HCT116 (cell line): ENCODE data around the gene IRAK4. TPM values are rescaled to one million over a fixed set of nuclear protein-coding genes. Genes with fewer than 3 reads are reported as not detected.

Source experiments
- ATAC-seq: fragments of 200-7000 bp; cut with Tn5 transposase; 2 replicates; pipeline ENCODE4 v1.9.1; 2020; ENCODE audit warnings: mild to moderate bottlenecking, moderate library complexity
- BruUV-seq: library from RNA; stranded (reverse); fragments of 400-500 nt; replicated peaks from 2 replicates; lab custom pipeline; 2021; lab: Mats Ljungman, UMichigan
- CTCF ChIA-PET: fragments of 300-600 bp; sonication (Branson Sonifier 250); formaldehyde crosslinking; loops from one replicate; lab custom pipeline; 2021; ENCODE audit warnings: antibody characterized with exemption; lab: Charles Lee
- POLR2A ChIA-PET: fragments of 300-600, 350-600 bp; sonication (Branson Sonifier 250); formaldehyde crosslinking; loops from one replicate; lab custom pipeline; 2021; ENCODE audit warnings: antibody characterized with exemption; lab: Charles Lee
- RAD21 ChIA-PET, 2 experiments: fragments of 300-600 bp; sonication (Branson Sonifier 250); formaldehyde crosslinking; loops; one replicate each; lab custom pipeline; 2023; ENCODE audit warnings: low total read pairs in 2 of 2; ENCODE audit not compliant: uncharacterized antibody in 2 of 2, unreplicated experiment in 2 of 2, low non-redundant PET in 1 of 2; lab: Charles Lee
- DNase-seq: peaks from one replicate; pipeline ENCODE4 v3.0.0-alpha.2; 2010; ENCODE audit warnings: low read depth, low spot score
- H2AFZ ChIP-seq: fragments of 200-600 bp; shearing (Covaris generic), sonication (generic); 2 replicates; pipeline ENCODE4 v1.6.1; 2017; ENCODE audit warnings: low read depth, mixed run types, mixed read lengths, antibody characterized with exemption, low read length; ENCODE audit not compliant: poor library complexity, severe bottlenecking
- H3K27ac ChIP-seq: 2 replicates; pipeline ENCODE4 v1.5.1; 2012; ENCODE audit warnings: low read depth, low read length
- H3K27me3 ChIP-seq: fragments of 200-600 bp; sonication (generic); 2 replicates; pipeline ENCODE4 v1.6.1; 2016; ENCODE audit warnings: mixed run types, low read length, mixed read lengths; ENCODE audit not compliant: insufficient read depth
- H3K36me3 ChIP-seq, 2 experiments: fragments of 200-500 bp in 1 of 2; fragments of 200-600 bp in 1 of 2; sonication (Bioruptor generic) in 1 of 2; sonication (generic) in 1 of 2; 2 replicates each; pipeline versions ENCODE4 v1.5.1 to v1.6.1; 2014 to 2016; ENCODE audit warnings: low read length in 2 of 2, inconsistent platforms in 1 of 2, mixed read lengths in 1 of 2, mixed run types in 1 of 2; ENCODE audit not compliant: insufficient read depth in 2 of 2, control insufficient read depth in 1 of 2
- H3K4me1 ChIP-seq, 2 experiments: fragments of 200-600 bp in 1 of 2; sonication (generic) in 1 of 2; 2 replicates each; pipeline versions ENCODE4 v1.5.1 to v1.6.1; 2012 to 2017; ENCODE audit warnings: low read length in 2 of 2, inconsistent platforms in 1 of 2, mild to moderate bottlenecking in 1 of 2, mixed read lengths in 1 of 2, mixed run types in 1 of 2, moderate library complexity in 1 of 2; ENCODE audit not compliant: insufficient read depth in 2 of 2, control insufficient read depth in 1 of 2
- H3K4me2 ChIP-seq: fragments of 200-600 bp; sonication (generic); 2 replicates; pipeline ENCODE4 v1.6.1; 2017; ENCODE audit warnings: mixed run types, low read length, mixed read lengths
- H3K4me3 ChIP-seq, 2 experiments: fragments of 200-600 bp in 1 of 2; sonication (generic) in 1 of 2; replicated peaks in 1 of 2; 2 replicates each; pipeline ENCODE4 v1.5.1; 2011 to 2016; ENCODE audit warnings: low read length in 2 of 2, control low read depth in 1 of 2, low read depth in 1 of 2, mild to moderate bottlenecking in 1 of 2, mixed read lengths in 1 of 2, mixed run types in 1 of 2
- H3K79me2 ChIP-seq: fragments of 200-600 bp; sonication (generic); 2 replicates; pipeline ENCODE4 v1.6.1; 2017; ENCODE audit warnings: mild to moderate bottlenecking, mixed run types, low read length, moderate library complexity, mixed read lengths; ENCODE audit not compliant: insufficient read depth
- H3K9ac ChIP-seq: fragments of 200-600 bp; sonication (generic); 2 replicates; pipeline ENCODE4 v1.6.1; 2016; ENCODE audit warnings: low read length, mixed read lengths
- H3K9me2 ChIP-seq: fragments of 200-600 bp; sonication (generic), shearing (Covaris generic); 2 replicates; pipeline ENCODE4 v1.6.1; 2017; ENCODE audit warnings: mixed run types, mild to moderate bottlenecking, moderate library complexity; ENCODE audit not compliant: insufficient read depth
- H3K9me3 ChIP-seq, 2 experiments: fragments of 200-500 bp in 1 of 2; fragments of 200-600 bp in 1 of 2; sonication (Bioruptor generic) in 1 of 2; sonication (generic) in 1 of 2; 2 replicates each; pipeline ENCODE4 v1.6.1; 2014 to 2017; ENCODE audit warnings: low read length in 2 of 2, mixed read lengths in 2 of 2, inconsistent platforms in 1 of 2, low read depth in 1 of 2, mild to moderate bottlenecking in 1 of 2, mixed run types in 1 of 2, moderate library complexity in 1 of 2; ENCODE audit not compliant: control insufficient read depth in 1 of 2, insufficient read depth in 1 of 2
- H4K20me1 ChIP-seq: fragments of 200-600 bp; sonication (generic), shearing (Covaris generic); 2 replicates; pipeline ENCODE4 v1.6.1; 2017; ENCODE audit warnings: mixed run types, mild to moderate bottlenecking, moderate library complexity; ENCODE audit not compliant: insufficient read depth
- CBX3 ChIP-seq: IDR thresholded peaks from 2 replicates; pipeline ENCODE4 v1.6.1; 2012; ENCODE audit warnings: low read depth
- EGR1 ChIP-seq: IDR thresholded peaks from 2 replicates; pipeline ENCODE4 v1.6.1; 2012; ENCODE audit warnings: low read depth
- ELF1 ChIP-seq: IDR thresholded peaks from 2 replicates; pipeline ENCODE4 v1.6.1; 2012; ENCODE audit warnings: low read depth, borderline replicate concordance
- EZH2phosphoT487 ChIP-seq: fragments of 200-600 bp; IDR thresholded peaks from 2 replicates; pipeline ENCODE4 v1.6.1; 2018; ENCODE audit warnings: antibody characterized with exemption, borderline replicate concordance
- MAX ChIP-seq: IDR thresholded peaks from 2 replicates; pipeline ENCODE4 v1.6.1; 2012
- POLR2A ChIP-seq: IDR thresholded peaks from 2 replicates; pipeline ENCODE4 v1.7.0; 2011; ENCODE audit warnings: borderline replicate concordance; ENCODE audit not compliant: insufficient read depth, insufficient read length; ENCODE audit errors: extremely low read depth
- RAD21 ChIP-seq: IDR thresholded peaks from 2 replicates; pipeline ENCODE4 v1.6.1; 2012; ENCODE audit warnings: low read depth, mild to moderate bottlenecking
- SIN3A ChIP-seq: IDR thresholded peaks from 2 replicates; pipeline ENCODE4 v1.6.1; 2012; ENCODE audit warnings: low read depth
- SRF ChIP-seq: IDR thresholded peaks from 2 replicates; pipeline ENCODE4 v1.6.1; 2012; ENCODE audit warnings: low read depth
- TCF7L2 ChIP-seq: IDR thresholded peaks from 2 replicates; pipeline ENCODE4 v1.7.0; 2011; ENCODE audit warnings: borderline replicate concordance, inconsistent platforms; ENCODE audit not compliant: insufficient read depth, insufficient read length; ENCODE audit errors: extremely low read depth
- YY1 ChIP-seq: IDR thresholded peaks from 2 replicates; pipeline ENCODE4 v1.6.1; 2011; ENCODE audit warnings: low read length, low read depth, moderate library complexity, mild to moderate bottlenecking; ENCODE audit not compliant: insufficient replicate concordance; ENCODE audit errors: extremely low read depth
- ZNF274 ChIP-seq: fragments of 200-500 bp; sonication (Bioruptor generic); IDR thresholded peaks from 2 replicates; pipeline ENCODE4 v1.6.1; 2014; ENCODE audit warnings: mild to moderate bottlenecking, low read depth, low read length, inconsistent platforms
- intact Hi-C: fragments of 100-400 bp; cut with micrococcal nuclease; formaldehyde crosslinking; loops from 2 replicates; pipeline ENCODE4 v1.10.0; 2022
- total RNA-seq: library from RNA; stranded (reverse); gene quantifications from one replicate; pipeline ENCODE4 v1.2.1, GENCODE V29; 2021; ENCODE audit not compliant: unreplicated experiment

Gene IRAK4
- total RNA-seq, 1 experiment from 2014 or later: 6.9 TPM

- TF ChIP-seq YY1 (no peak), EZH2phosphoT487 (no peak), SRF (no peak), ELF1 (no peak), ZNF274 (no peak), RAD21 (no peak), CBX3 (no peak)
Measured at GRCh38 chr12:43754015-43754414, 4.7 kb upstream of the IRAK4 start (continued).

GRCh38 chr12:43758247-43758727 lies 464 bp upstream of the IRAK4 start:
- intact Hi-C loops: loop anchor here (5.0 kb wide), 1 partner anchor 124 kb away; no protein-coding TSS in a partner anchor
- no peaks in the 10 kb centered on the region for H4K20me1 ChIP-seq
- no peaks in the 10 kb centered on the region for H3K9me2 ChIP-seq
- POLR2A ChIA-PET: interaction anchor here (0.6 kb wide), 1 partner anchor 445 kb away, joined by 3 read pairs; no protein-coding TSS in a partner anchor
- H3K9ac ChIP-seq: peak overlapping the region; percentile 76
- peaks cover 9% of the 10 kb centered on the region for H3K79me2 ChIP-seq
- TF ChIP-seq EGR1: peak; percentile 8; the same call in 1 of the 2 replicates
- TF ChIP-seq SIN3A: no peak
- TF ChIP-seq RAD21: no peak
- no peak for TF ChIP-seq TCF7L2
- TF ChIP-seq POLR2A: peak; percentile 1
- TF ChIP-seq MAX: peak; percentile 58
- TF ChIP-seq, all 23 proteins: peak for 3
- Histone ChIP-seq H2AFZ (no peak overlapping the region), H3K4me3 (peak overlapping the region; percentile 76 to 77), H3K4me1 (peaks cover 6 to 18% of the 10 kb centered on the region in 2 experiments; a peak in 3 of 4 replicates), H3K9me3 (no peaks in the 10 kb centered on the region), H3K27me3 (no peaks in the 10 kb centered on the region), H3K27ac (peak overlapping the region; percentile 52), H3K36me3 (peaks cover 0 to 13% of the 10 kb centered on the region in 2 experiments; a peak in 1 of 4 replicates), H3K4me2 (peak overlapping the region; percentile 86)
- ATAC-seq (peak; percentile 55), DNase-seq (no peak)
- CTCF ChIA-PET: interaction anchor here (1.5 kb wide), 2 partner anchors 19 to 125 kb away, joined by 5 to 13 read pairs; no protein-coding TSS in a partner anchor
- TSS peak; percentile 79 for BruUV-seq
- RAD21 ChIA-PET: no interaction called here
